Breast epithelium (tissue), 3 donors: ENCODE data around the gene HACD3.

Experiments used
- POLR2A ChIP-seq: fragments of 450-650 bp; IDR thresholded peaks from one replicate; pipeline ENCODE4 v1.6.1; 2016; ENCODE audit warnings: antibody characterized with exemption, mild to moderate bottlenecking, moderate library complexity
- TF ChIP-seq, protein P1 (sequence below), 3 donors: fragments of 450-650 bp; IDR thresholded peaks; one replicate each; pipeline ENCODE4 v1.5.1; 2016 to 2017; ENCODE audit warnings: antibody characterized with exemption in 3 of 3, mild to moderate bottlenecking in 3 of 3, moderate library complexity in 3 of 3

DNA sequence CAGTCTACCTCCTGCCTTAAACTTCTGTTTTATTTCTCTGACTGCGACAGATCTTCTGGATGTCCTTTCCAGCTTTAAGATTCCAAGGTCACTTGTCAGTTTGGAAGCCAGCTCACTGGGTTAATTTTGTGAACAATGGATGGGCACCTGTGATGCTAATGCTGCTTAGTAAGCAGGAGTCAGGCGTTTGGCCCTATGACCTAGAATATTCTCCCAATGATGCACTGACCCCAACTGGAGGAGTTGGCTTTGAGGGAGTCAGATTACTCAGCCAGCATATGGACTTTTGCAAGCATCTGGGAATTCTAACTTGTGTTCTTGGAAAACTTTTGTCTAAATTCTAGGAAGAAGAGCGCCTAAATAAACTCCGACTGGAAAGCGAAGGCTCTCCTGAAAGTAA is 28.1 kb downstream of the HACD3 start:
- TF ChIP-seq POLR2A = no peak
- TF ChIP-seq, protein P1, sequence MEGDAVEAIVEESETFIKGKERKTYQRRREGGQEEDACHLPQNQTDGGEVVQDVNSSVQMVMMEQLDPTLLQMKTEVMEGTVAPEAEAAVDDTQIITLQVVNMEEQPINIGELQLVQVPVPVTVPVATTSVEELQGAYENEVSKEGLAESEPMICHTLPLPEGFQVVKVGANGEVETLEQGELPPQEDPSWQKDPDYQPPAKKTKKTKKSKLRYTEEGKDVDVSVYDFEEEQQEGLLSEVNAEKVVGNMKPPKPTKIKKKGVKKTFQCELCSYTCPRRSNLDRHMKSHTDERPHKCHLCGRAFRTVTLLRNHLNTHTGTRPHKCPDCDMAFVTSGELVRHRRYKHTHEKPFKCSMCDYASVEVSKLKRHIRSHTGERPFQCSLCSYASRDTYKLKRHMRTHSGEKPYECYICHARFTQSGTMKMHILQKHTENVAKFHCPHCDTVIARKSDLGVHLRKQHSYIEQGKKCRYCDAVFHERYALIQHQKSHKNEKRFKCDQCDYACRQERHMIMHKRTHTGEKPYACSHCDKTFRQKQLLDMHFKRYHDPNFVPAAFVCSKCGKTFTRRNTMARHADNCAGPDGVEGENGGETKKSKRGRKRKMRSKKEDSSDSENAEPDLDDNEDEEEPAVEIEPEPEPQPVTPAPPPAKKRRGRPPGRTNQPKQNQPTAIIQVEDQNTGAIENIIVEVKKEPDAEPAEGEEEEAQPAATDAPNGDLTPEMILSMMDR (IDR thresholded peaks at IDR 0.05) = no peak
